Superior temporal gyrus (tissue), 1 donor: ENCODE data around the gene CAPN2.

Source experiments
- DNase-seq: peaks from one replicate; pipeline ENCODE4 v3.0.0-alpha.2; 2016; ENCODE audit errors: extremely low spot score

CAPN2 gene

DNA sequence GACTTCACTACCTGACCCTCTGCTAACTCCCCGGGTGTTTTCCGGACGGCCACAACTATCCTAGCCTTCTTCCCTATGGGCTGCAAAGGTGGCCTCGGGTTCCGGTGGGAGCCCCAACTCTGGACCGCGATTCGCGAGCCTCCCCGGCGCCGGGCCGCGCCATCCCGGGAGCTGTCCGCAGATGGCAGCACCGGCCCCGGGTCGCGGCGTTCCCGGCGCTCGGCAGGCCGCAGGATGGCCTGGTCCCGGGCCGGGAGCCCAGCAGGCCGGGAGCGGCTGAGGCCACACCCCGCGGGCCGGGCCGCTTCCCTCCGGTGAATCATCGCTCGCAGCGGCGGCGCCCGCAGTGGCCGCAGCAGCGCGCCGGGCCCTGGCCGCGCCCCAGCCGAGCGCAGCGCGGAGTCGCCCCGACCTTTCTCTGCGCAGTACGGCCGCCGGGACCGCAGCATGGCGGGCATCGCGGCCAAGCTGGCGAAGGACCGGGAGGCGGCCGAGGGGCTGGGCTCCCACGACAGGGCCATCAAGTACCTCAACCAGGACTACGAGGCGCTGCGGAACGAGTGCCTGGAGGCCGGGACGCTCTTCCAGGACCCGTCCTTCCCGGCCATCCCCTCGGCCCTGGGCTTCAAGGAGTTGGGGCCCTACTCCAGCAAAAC lies at the start of gene CAPN2:
CAPN2 (plus strand) TSS at position 346 of the 656 bp plus-strand sequence; CDS start at position 448, 102 bp downstream.
- peak; percentile 73 for DNase-seq

DNA sequence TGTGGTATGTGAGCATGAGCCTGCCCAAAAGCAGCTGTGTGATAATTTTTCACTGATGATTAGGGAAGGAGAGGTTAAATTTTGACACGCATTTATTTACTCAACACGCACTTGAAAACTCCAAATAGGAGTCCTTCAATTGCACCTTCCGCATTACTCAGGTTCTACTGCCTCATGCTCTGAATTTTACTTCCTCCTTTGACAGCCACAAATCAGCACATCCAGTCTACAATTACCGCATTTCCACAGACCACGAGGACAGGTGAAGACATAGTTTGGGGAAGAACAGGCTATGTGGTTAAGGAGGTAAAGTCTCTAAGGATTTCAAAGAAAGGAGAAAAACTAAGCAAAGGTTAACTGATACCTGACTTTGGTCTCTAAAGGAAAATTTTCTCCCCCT lies 49.4 kb upstream of the CAPN2 start:
- no peak for DNase-seq

DNA sequence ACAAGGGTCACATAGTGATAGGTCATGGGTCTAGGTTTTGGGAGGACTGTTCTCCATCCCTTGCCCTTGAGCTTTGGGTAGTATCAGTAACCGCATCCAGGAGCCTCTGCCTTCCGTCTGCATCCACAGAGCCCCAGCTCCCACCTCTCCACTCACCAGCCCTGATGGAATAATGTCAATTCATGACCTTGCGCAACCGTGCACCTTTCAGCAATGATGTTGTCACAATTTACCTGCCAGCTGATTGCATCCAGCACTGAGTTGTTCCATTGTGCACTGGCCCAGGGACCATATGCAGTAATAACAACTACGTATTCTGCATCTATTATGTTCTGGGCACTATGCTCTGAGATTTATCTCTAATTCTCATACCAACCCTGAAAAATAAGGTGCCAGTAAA lies 48.2 kb upstream of the CAPN2 start:
- no peak for DNase-seq

DNA sequence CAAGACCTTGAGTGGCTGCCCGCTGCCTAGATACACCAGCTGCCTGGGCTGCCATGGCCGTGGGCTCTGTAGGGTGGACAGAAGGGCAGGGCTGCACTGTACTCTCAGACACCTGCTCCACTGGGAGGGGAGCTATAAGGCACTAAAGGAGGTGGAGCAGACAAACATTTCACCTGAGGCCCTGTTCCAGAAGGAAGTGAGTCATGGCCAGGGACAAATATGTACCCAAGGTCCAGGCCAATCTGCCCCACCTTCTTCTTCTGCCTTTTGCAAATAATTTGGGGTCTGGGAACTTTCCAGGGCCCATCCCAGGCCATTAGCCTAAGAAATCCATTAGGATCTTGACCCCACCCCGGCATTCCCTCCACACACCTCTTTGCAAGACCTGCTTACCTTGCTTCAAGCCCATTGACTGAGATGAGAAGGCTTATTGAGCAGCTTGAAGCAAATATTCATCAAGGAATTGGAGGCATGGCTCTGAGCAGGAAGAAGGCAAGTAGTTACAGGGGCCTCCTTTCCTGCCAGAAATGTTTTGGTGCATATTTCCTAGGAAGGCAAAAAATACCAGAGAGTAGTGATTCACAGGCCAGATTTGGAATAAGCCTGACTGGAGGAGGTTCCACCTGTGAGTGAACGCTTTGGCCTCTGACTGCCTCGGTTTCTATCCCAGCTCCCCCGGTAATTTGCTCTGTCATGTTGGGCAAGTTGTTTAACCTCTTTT lies 46.6 kb upstream of the CAPN2 start, which contains the start of gene CAPN8:
CAPN8 (minus strand) TSS at position 110 of the 721 bp plus-strand sequence; CDS start at position 55, 55 bp downstream.
- DNase-seq, result no peak

DNA sequence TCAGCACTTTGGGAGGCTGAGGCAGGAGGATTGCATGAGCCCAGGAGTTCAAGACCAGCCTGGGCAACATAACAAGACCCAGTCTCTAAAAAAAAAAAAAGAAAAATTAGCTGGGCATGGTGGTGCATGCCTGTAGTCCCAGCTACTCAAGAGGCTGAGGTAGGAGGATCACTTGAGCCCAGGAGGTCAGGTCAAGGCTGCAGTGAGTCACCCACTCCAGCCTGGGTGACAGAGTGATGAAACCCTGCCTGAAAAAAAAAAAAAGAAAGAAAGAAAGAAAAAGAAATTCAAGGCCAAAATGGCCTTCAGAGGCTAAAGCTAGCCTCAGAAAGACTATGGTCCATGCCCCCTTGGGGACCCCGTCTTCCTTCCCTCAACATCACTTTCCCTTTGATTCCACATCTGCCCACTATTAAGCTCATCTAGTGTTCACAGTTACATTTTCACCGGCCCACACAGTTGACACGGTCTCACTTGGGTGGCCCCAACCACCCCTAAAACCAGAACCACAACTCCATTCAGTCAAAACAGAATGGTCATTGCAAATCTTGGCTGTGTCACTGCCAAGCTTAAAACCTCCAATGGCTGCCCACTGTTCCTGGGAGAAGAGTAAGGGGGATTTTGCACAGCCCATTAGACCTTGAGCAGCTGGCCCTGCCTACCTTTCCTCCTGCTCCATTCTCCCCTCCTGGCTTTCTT lies 44.7 kb upstream of the CAPN2 start:
- DNase-seq, result no peak

DNA sequence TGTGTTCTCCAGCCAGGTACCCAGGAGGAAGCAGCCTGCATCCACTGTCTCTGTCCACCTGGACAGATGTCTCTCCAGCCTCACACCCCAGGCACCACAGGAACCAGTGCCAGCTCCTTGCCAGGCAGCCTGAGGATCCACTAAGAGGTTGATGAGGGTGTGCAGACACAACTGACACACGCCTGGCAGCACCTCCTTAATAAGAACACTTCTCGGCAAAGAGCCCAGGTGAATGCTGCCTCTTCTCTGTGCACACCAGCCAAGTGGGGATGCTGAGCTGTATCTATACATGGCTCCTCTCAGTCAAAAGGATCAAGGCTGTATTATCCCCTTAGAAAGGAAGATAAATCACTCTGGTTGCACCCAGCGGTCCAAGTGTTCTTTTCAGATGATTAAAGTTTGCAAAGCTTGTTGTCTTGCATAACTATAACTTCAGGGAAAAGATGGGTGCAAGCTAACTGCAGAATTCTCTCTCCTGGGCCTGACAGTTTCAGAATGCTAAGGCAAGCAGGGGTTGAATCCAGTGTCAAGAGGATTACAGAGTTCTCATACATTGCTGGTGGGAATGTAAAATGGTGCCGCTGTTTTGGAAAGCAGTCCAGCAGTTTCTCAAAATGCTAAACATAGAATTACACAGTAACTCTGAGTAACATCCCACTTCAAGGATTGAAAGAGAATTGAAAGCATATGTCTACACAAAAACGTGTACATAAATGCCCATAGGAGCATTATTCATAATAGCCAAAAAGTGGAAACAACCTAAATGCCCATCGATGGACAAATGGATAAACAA lies 43.1 kb upstream of the CAPN2 start:
- no peak for DNase-seq

DNA sequence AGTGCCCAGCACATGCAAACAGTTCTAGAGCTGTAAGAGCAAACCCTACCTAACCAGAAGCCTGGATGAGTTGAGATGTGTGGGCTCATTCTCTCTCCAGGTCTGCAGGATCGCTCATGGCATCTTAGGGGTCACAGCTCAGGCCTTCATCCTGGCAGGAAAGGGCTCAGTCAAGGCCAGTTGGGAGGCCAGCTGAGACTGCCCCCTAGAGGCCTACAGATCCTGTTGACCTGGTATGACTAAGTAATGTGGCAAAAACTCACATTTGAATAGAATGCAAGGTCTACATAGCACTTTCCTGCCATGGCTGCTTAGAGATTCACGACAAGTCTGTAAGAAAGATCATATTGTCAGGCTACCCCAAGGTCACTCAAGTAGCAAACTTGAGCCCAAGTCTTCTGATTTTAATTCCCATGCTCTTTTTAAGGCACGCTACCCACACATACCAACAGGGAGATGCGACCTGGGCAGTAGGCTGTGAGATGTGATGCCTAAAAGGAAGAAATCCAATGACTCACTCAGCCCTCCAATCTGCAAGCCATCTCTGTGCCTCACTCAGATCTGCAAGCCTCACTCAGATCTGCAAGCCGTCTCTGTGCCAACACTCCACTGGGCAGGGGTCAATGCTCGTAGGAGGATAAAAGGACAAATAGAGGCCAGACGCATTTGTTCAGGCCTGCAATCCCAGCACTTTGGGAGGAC lies 41.7 kb upstream of the CAPN2 start:
- DNase-seq, result no peak

DNA sequence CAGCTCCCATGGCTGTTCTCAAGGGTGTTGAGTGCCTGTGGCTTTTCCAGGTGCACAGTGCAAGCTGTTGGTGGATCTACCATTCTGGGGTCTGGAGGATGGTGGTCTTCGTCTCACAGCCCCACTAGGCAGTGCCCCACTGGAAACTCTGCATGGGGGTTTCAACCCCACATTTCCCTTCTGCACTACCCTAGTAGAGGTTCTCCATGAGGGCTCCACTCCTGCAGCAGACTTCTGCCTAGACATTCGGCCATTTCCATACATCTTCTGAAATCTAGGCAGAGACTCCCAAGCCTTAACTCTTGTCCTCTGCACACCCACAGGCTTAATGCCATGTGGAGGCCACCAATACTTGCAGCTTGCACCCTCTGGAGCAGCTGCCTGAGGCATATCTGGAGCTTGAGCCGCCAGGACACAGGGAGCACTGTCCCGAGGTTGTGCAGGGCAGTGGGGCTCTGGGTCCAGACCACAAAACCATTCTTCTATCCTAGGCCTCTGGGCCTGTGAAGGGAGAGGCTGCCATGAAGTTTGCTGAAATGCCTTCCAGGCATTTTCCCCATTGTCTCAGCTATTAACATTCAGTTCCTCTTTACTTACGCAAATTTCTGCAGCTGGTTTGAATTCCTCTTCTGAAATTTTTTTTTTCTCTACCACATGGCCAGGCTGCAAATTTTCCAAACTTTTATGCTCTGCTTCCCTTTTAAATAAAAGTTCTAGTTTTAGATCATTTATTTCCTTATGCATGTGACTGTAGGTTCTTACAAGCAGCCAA lies 38.0 kb upstream of the CAPN2 start:
- no peak for DNase-seq

DNA sequence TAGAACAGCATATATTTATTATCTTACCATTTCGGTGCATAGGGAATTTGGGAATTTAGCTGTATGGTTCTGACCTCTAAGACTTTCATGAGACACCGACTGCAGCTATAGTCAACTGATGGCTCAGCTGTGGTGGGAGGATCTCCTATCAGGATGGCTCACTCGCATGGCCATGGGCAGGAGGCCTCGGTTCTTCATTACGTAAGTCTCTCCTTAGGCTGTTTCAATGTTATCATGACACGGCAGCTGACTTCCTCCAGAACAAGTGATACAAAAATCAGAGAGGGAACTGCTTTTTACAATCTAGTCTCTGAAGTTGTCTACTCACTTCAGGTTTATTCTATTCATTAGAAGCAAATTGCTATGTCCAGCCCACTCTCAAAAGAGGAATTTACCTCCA lies 33.5 kb upstream of the CAPN2 start:
- no peak for DNase-seq

DNA sequence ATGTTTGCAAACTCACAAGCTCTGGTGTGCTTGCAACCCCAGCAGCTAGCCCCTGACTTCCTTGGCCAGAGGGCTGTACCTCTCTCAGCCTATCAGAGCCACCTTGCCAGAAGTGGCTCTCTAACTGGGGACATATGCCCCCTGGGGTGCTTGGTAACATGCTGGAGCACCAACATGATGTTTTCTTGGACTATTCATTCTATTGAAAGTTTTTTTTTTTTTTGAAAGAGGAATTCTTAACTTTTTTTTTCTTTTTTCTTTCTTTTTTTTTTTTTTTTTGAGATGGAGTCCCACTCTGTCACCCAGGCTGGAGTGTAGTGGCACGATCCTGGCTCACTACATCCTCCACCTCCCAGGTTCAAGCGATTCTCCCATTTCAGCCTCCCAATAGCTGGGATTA lies 32.2 kb upstream of the CAPN2 start:
- DNase-seq, result no peak

DNA sequence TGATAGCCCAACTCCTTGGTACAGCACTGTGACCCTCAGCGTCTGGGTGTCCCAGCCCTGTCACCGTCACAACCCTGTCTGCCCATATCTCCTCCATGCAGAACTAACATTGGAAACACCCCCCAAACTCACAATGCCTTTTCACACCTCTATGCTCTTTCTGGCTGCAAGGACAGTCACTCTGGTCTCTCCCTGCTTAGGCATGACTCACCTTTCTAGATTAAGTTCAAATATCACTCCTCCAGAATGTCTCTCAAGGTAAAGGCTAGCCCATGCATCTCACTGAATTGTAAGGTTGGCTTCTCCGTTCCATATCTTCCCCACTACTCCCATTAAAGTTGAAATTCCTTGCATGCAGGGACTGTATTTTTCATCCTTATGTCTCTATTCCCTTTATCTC lies 29.8 kb upstream of the CAPN2 start:
- no peak for DNase-seq

DNA sequence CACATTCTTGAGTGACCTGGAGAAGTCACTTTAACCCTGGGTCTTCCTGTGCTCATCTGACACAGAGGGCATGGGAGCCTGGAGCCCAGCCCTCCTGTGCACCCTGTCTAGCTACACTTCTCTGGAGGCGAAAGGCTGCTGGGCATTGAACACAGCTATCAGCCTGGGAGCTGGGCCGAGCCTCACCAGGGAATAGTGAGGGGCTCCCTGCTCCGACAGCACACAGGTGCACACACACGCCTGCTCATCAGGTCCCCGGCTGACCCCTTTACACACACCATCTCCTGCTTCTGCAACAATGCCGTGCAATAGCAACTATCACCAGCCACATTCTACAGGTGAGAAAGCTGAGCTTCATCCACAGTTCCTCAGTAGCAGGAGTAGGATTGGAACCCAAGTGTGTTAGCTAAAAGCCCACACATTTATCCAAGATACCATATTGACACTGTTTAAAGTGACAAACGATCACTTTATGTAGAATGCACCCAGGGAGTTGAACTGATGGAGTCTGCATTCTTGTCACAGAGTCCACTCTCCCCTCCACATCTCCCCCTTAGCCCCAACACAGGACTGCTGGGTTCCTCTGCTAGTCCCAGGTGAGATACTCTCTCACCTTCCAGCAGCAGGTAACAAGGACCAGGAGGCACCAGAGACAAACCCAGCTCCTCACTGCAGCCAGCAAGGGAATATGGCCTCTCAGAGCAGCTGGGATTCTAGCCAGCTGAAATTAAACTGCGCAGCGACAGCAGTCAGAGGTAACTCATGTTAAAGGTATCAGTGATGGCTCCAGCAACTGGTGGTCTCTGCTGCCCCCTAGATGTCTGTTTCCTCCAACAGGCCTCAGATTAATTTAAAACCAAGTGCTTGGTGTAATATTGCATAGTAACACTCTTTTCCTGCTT lies 28.5 kb upstream of the CAPN2 start:
- DNase-seq, result peak; percentile 72

DNA sequence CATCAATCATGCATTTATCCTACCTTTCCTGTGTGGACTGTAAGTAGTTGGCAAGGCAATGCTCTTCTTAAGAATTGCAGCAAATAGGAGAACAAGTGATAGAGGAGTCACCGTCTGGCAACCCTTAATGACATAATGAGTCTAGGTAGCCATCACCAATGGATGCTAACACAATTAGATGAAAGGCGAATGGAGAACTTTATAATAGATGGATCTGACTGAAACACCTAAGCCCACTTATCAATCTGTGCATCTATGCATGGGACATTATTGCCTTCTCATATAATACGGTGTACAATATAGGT lies 27.9 kb upstream of the CAPN2 start:
- no peak for DNase-seq

DNA sequence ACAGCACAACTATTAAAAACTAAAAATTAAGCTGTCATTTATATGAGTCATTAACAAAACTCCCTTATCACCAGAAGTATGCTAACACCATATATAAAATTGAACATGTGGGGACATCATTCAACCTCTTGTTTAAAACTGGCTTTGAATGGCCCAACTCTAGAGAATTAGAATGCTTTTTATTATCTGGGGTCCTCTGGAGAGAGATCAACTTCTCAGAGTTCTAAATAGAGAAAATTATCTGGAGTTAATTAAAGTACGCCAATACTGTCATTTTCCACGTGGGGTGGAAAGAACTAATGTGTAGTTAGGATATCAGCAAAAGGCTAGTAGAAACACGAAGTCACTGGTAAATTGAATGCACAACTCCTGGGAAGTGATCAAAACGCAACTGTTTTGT lies 21.2 kb upstream of the CAPN2 start:
- DNase-seq, result no peak

DNA sequence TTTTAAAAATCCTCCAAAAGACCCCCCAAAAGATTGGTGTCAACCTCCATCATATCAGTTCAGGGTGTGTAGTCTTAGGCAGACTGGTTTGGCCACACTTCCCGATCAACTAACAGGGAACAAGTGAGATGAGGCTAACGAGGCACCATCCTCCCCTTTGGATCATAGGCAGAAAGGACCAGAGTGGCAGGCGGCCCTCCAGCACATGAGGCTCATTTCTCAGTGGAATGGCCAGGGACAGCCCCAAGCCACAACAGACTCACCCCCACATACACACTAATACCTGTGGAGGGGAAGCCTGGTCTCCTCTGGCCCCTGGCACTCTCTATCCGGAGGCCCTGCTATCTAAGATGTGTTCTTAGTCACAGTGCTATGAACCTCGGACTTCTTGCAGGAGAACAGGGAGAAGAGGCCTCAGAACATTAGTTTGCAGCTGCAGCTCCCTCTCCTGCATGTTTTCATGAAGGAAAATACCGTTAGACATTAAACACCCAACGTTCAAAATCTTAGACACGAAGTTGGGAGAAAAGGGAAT lies 17.3 kb upstream of the CAPN2 start:
- DNase-seq, result no peak

DNA sequence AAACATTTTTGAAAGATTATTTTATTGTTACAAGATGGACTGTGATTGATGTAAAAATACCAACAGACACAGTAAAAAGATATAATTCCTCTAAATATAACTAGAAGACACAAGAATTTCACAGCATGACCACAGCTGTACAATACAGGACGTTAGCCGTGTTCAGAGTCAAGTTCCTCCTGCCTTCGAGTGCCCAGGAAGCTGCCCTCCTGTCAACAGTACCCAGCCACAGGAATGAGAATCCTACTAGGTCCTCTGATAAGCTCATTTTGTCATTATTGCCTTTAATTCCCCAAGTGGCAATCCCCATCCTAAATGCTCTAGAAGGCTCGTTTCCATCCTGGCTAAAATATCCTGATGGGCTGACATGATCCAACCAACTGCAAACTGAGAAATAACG lies 16.4 kb upstream of the CAPN2 start:
- DNase-seq, result no peak

DNA sequence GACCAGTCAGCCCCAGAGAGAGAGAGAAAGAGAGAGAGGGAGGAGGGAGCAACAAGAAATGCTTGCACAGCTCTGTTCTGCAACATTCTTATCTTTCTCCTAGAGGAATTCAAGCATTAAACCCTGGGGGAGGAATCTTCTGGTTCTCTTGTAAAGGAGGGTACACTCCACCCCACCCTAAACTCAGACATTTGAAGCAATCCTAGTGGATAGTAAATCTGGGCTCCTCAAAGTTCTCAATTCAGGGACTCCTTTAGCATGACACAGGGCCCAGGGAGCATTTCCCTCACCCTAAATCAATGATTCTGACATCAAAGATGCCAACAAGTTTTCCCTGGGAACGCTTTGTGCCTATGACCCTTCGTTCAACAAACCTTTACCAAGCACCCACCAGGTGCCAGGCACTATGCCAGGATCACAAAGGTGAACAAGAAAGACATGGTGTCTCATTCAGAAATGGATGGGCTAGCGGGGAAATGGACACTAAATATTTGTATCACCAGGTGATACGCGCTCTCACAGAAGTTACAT lies 11.9 kb upstream of the CAPN2 start:
- DNase-seq, result no peak

DNA sequence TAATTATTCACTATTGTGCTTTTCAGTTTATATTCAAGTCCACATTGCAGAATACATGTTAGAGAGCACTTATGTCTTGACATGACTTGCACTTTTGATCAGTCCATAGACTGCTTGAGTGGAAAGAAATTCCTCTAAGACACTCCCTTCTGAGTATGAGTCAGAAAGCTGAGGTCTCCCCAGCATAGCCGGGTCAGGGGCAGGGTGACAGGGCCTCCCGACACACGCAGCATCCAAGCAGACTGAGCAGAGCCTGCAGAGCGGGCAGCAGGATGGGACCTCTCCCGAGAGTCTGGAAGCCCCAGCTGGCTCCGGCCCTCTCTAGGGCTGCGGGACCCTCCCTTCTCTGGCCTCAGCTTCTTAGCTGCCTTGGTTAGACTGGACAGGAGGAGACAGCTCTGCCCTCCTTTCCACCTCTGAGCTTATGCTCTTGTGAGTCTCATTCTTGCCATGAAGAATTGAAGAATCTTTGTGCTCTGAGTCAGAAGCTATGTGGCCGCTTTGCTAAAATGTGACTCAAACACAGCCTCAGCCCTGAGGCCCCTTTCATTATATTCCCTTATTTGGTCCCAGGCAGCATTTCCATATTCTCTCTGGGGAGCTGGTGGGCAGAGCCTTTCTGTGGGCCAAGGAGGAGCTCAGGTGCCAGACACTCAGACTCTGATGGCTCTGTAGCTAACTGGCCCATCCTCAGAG lies 11.2 kb upstream of the CAPN2 start:
- no peak for DNase-seq
